Measurements from ENCODE around the gene CARD8.

Gene CARD8

DNA sequence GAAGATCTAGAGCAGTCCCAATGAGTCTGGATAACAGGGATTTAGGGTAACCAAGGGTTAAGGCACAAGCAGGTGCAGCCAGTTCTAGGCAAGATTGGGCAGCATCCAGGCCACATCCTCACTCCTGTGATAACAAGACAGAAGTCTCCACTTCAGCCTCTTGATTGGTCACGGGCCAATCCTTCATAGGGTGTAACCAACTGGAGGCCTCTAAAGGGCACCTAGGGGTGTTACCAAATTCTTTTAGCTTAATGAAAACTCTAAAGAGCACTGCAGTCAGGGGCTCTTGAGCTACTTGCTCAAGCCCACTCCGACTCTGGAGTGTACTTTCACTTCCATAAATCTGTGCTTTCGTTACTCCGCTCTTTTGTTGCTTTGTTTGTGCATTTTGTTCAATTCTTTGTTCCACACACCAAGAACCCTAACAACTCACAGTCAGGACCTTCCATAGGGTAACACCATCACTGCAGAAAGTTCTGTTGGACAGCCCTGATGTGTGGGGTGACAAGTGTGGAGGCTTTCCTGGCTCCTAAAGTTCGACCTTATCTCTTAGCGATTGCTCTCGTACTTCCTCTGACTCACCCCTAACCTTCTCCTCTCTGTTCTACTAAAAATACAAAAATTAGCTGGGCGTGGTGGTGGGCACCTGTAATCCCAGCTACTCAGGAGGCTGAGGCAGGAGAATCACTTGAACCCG is 49.2 kb downstream of the CARD8 start:
- peak; percentile 83 for DNase-seq

DNA sequence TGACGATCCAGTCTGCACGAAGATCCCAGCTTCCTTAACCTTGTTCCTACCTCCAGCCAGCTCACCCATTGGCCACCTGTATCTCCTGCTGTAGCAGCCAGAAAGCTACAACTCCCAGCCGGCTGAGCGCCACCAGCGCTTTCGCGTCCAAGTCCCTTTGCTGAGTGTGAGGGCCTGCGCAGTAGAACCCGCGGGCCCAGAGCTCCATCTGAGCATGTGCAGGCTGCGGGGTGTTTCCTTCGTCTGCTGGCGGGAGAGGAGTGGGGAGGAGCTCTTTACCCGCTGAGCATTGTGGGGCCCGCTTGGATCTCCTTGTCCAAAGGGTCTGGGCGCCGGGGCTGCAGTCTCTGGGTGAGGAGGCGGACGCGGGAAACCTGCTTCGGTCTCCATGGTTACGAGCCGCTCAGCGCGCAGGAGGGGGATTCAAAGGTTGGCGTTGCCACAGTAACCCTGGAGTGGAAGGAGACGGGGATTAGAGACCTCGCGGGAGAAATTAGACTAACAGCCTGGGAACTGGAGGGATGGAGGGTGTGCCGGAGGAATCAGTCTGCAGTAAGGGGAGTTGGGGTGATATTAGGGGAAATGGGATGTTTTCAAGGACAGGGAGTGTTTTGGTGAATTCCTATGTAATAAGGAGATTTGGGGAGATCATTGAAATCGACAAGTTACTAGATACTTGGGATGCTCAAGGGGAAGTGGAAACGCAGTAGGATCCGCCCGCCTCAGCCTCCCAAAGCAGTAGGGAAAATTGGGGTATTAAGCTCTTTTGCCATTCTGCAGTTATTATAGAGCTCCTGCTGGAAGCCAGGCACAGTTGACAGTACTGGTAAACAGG is 51.7 kb downstream of the CARD8 start:
- peak; percentile 99 for DNase-seq

DNA sequence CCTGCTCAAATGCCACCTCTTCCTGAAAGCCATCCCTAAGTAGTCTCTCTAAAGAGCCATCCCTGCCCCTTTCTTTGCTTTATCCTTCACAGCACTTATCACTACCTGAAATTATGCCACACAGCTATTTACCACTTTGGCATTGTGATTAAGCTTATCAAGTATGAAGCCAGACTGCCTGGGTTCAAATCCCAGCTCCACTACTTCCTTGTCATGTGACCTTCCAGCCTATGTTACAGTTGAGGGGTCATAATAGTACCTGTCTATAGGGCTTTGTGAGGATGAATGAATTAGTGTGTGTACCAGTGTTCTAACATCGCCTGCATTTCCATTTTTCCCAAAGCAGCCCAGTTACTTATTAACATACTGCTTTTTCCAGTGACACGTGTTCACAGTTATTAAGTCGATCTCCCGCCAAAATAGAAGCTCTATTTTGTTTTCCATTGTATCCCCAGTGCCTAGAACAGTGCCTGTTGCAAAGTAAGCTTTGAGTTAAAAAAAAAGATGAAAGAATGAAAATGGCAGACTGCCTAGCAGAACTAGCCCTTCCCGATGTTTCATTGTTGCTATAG is 52.4 kb downstream of the CARD8 start:
- peak; percentile 64 for DNase-seq

DNA sequence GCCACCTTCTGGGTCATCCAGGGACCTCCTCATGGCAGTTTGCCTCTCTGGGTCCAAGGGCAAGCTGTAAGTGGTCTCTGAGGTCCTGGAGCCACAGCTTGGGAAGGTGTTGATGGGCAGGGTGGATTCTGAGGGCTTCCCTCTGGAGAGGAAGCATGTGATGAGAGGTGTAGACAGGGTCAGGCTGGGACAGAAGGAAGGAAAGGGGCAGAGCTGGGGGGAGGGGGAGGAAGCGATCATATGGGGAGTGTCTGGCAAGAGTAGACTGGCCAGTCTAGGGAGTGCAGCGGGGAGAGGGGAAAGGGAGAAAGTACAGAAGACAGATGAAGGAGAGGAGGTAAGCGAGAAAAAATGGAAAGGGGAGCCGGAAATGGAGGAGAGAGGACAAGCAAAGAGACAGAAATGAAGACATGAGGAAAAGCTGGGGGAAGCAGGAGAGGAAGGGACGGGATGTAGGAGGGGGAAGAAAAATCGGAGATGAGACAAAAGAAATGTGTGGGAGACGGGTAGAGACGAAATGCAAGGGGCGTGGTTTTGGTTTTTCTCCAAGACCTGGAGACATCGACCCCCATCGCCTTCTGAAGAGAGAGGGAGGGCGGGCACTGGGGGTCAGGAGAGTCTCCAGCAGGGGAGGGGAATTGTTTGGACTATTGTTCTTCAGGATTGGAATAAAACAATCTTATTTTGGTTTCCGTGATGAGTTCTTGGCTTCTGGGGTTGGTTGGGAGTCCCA is 58.6 kb downstream of the CARD8 start:
- DNase-seq: no peak

DNA sequence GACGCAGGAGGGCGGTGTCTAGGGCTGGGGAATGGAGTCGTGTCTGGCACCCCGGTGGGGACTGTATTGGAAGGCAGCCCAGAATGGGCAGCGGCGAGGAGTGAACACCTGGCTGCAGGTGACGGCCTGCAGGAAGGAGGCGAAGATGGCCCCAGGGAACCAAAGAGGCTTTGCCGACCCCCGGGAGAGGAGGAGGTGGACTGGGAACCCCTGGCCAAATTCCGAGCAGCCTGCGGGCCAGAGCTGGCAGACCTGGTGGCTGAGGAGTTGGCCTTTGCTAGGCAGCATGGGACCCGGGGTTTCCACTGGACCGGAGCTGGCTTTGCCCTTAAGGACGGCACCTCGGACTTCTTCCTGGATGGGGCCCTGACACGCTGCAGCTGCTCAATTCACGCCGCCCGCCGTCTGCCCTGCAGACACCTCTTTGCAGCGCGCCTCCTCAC is 59.4 kb downstream of the CARD8 start:
- no peak for DNase-seq

DNA sequence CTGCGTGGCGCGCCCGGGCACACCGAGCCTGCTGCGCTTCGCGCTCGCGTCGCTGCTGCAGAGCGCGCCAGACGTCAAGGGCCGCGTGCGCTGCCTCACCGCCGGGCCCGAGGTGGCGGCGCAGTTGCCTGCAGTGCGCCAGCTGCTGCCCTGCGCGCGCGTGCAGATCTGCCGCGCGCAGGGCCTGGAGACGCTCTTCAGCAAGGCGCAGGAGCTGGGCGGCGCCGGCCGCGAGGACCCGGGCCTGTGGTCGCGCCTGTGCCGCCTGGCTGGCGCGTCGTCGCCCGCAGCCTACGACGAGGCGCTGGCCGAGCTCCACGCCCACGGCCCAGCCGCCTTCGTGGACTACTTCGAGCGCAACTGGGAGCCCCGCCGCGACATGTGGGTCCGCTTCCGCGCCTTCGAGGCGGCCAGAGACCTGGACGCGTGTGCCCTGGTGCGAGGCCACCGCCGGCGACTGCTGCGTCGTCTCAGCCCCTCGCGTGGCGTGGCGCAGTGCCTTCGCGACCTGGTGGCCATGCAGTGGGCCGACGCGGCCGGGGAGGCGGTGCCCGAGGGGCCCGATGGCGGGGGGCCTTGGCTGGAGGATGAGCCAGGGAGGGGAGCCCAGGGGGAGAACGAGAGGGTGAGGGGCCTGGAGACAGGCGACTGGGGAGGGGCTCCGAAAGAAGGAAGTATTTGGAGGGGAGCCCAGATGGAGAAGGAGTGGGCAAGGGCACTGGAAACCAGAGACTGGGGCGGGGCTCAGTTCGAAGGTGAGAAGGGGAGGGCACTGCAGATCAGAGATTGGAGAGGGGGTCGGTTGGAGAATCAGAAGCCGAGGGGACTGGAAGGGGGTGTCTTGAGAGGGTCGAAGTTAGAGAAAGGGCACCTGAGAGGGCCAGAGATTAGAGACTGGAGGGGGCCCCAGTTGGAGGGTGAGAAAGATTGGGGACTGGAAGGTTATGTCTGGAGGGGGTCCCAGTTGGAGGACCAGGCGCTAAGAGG is 60.6 kb downstream of the CARD8 start:
- DNase-seq: no peak

DNA sequence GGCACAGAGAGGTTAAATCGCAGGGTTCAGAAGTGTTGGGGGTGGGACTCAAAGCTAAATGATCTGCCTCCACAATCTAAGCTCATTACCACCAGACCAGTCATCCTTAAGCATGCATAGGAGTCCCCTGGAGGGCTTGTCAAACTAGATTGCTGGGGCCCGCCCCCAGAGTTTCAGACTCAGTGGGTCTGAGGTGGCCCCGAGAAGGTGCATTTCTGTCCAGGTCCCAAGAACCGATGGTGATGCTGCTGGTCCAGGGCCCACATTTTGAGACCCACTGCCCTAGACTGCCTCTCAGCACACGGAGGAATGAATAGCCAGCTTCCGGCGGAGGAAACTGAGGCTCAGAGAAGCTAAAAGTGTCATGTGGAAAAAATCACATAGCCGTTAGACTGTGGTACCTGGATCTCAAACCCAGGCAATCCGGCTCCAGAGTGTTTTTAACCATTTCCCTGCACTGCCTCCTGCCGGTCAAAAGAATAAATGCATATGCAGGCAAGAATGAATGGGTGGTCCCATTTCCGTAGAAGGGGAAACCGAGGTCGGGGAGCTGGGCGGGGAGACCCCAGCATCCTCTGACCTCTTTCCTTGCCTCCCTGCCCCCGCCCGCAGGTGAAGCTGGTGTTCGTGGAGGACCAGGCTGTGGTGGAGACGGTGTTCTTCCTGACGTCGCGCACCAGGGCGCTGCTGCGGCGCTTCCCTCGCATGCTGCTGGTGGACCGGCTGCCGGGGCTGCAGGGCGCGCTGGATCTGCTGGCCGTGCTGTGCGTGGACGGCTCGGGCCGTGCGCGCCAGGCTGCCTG is 61.5 kb downstream of the CARD8 start:
- DNase-seq: peak; percentile 49

DNA sequence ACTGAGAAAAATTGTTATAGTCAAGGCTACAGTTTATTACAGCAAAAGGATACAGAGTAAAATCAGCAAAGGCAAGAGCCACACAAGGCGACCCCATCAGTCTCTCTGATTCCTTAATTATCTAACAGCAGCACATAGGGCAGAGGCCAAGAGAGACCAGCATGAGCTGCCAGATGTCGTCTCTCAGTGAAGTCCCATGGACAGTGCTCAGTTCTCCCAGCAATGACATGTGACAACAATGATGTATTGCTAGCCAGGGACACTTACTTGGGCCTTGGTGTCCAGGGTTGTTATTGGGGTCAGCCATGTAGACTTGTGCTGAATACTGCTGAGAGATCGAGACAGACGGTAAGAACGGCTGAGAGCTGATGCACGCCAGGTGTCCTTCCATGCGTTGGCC is 63.0 kb downstream of the CARD8 start:
- DNase-seq: no peak

DNA sequence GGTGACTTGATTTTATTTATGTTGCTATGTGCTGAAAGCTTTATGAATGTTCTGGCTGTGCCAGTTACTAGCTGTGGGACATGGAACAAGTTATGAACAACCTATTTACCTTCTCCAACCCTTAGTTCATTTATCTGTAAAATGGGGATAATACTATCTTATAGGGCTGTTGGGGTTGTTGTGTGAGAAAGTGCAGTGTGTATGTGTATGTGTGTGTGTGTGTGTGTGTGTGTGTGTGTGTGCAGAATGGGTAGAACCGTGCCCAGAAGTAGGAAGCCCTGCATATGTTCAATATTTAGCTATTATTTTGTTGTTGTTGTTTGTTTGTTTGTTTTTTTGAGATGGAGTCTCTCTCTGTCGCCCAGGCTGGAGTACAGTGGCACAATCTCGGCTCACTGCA is 64.8 kb downstream of the CARD8 start:
- DNase-seq: no peak

DNA sequence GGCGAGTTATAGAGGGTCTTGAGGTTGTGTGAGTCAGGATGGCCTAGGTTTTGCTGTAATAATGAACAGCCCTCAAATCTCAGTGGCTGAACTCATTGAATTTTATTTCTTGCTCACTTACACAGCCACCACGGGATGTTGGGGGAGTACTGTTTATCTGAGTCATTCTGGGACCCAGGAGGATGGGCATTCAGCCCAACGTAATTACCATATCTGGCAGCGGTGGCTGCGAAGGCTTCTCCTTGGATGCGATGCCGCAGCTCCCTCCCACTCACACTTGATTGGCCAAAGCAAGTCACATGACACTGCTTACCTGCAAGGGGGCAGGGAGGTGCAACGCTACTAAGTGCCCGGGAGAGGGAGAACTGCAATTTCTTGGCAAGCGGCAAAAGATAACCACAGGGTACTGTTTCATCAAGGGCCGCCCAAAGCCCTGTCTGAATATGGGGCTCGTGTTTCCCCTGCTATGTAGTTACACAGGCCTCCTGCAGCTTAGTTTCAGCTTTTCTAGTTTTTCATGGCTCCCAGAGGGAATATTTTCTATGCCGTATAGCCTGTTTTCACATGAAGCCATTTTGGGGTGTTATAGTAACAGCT is 65.3 kb downstream of the CARD8 start:
- DNase-seq: peak; percentile 20

DNA sequence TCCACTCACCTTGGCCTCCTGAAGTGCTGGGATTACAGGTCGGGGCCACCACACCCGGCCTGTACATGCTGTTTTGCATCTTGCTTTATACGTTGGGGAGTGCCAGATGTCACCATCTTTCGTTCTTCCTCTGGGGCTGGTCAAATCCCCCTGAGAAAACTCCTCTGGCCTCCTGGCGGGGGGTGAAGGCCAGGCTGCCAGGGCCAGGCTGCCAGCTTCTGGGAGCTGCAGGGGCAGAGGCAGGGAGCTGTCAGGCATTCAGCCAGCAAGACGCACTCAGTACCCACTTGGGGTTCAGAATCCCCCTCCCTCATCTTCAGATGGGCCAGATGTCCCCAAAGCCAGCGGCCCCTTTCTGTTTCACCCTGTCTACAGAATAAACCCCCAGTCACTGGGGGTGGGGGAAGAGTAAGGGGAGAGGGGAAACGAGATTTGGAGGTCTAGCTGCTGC is 69.1 kb downstream of the CARD8 start:
- no peak for DNase-seq

DNA sequence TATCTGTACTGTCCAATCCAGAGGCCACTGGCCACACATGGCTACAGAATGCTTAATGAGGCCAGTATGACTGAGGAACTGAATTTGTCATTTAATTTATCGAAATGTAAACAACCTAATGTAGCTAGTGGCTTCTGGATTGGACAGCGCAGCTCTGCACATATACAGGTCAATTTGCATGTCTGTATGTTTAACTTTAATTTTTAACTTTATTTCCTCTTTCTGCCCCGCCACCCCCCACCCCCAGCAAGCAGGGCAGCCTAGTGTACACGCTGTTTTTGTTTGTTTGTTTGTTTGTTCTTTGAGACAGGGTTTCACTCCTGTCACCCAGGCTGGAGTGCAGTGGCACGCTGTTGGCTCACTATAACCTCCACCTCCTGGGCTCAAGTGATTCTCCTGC is 69.7 kb downstream of the CARD8 start:
- no peak for DNase-seq

DNA sequence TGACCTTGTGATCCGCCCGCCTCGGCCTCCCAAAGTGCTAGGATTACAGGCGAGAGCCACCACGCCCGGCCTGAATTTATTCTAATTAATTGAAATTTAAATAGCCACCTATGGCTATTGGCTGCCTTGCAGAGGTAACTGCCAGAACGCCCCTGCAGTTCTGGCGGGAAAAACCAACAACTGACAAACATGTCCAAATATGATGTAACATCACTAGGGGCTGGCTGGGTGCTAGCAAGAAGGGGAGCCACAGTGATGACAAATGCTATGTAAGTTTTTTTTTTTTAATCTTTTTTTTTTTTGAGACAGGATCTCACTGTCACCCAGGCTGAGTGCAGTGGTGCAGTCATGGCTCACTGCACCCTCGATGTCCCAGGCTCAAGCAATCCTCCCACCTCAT is 72.4 kb downstream of the CARD8 start:
- peak; percentile 30 for DNase-seq

DNA sequence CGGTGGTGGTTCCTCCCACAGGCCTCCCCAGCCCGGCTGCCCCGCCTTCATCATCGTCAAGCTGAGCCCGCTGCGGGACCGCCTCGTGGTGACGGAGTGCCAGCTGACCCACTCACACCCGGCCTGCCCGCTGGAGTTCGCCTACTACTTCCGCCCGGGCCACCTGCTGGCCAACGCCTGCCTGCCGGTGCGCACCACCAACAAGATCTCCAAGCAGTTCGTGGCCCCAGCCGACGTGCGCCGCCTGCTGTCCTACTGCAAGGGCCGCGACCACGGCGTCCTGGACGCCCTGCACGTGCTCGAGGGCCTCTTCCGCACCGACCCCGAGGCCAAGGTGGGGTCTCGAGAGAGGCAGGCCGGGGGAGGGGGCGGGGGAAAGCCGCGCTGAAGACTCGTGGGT is 73.3 kb downstream of the CARD8 start:
- DNase-seq: no peak

DNA sequence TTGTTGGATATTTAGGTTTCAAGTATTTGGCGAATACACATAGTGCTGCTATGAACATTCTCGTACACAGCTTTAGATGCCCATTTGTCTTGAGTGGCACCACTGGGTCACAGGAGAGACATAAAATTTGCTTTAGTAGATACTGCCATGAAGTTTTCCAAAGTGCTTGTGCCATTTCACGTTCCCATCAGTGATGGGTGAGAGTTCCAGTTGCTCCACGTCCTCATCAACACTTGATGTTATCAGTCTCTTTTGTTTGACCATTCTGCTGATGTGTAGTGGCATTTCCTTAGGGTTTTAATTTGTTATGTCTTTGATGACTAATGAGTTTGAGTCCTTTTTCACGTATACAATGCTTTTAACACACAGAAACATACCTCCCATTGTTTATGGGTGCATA is 74.2 kb downstream of the CARD8 start:
- DNase-seq: no peak

DNA sequence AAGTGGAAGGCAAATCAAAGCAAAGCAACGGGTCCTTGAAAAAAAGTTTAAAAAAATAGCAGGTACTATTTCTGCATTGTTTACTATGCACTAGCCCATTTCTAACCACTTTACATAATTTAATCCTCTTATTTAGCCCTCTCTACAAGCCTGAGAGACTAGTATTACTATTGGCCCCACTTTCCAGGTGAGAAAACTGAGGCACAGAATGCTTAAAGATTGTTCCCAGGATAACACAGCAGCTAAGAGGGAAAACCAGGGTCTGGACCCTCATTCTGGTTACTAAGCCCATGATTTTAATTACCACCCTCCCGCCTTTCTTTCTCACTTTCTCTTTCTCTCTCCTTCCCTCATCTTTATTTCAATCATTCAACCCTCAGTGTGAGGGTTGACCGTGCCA is 79.5 kb downstream of the CARD8 start:
- DNase-seq: no peak

DNA sequence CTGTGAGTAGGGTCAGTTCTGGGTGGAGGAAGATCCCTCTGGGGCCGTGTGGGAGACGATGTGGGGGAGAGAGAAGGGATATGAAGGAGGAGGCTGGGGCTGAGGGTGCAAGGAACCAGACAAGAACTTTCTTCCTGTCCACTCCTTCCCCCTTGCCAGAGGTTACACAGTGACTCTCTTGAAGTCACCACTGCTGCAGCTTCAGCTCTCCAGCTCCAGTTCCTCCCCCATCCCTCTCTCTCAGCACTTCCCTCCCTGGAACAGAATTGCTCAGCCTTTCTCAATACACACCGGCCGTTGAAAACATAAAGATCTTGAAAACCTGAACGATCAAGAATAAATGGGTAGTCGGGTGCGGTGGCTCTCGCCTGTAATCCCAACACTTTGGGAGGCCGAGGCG is 80.1 kb downstream of the CARD8 start:
- DNase-seq: no peak

DNA sequence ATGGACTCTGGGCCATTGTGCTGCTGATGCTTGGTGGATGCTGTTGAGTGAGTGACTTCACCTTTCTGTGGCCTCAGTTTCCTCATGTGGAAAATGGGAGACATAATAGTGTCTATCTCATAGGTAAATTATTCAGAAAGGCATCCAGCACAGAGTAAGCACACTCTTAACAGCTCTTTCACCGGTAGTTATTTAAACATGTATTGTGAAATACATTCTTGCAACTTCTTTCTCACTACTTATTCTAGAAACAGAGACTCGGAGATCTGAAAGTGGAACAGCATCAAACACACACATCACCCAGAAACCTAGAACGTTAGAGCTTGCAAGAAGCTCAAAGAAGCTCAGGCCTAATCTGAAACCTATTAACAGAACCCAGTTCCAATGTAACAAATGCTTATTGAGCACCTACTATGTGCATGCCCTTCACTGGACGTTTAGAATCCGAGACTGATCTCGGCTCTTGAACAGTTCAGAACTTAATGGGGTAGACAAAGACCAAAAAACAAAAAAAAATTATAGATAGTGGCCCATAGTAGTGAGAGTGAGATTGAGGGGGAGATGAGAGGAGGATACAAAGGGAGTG is 81.2 kb downstream of the CARD8 start:
- no peak for DNase-seq

DNA sequence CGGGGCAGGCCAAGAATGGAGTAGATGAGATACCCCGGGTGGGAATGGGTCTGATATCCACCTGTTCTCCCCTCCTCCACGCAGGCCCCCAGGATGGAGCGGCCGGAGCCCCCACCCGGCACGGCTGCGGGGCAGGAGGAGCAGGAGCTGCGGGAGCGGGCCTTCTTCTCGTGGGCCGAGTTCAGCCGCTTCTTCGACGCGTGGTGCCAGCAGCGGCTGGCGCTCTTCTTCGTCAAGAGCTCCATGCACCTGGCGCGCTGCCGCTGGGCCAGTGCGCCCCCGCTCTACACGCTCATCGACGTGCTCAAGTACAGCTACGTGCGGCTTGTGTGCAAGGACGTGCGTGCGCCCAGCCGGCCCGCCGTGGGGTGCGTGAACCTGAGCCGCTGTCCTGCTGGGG is 84.0 kb downstream of the CARD8 start:
- no peak for DNase-seq

DNA sequence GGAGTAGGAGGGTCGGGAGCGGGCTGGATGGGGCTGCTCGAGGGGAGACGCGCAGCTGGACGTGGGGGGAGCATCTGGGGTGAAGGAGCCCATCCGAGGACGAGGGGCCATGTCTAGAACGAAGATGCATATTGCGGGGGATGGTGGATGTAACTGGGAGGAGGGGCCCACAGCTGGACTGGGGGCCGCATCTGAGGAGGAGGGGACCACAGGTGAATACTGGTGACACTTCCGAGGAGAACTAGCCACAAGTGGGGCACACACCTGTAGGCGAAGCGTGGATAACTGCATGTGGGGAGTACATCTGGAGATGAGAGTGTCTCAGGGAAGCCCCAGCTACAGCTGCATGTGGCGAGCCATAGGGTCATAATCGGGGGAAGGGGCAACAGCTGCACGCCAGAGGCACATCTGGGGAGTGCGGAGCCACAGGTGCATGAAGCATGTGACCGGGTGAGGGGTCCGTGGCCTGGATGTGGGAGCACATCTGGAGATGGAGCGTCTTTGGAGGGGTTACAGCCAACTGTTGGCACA is 84.8 kb downstream of the CARD8 start:
- DNase-seq: peak; percentile 19
